WTC11 (cell line): Measurements from ENCODE around the gene SLFN5. TPM values are rescaled to one million over a fixed set of nuclear protein-coding genes. Genes with fewer than 3 reads are reported as not detected.

Experiments
- ATAC-seq: fragments of 200-7000 bp; cut with Tn5 transposase; 2 replicates; pipeline ENCODE4 v1.10.0; 2021; ENCODE audit warnings: mild to moderate bottlenecking, moderate library complexity
- CTCF ChIA-PET: fragments of 300-600 bp; sonication (Branson Sonifier 250); formaldehyde crosslinking; loops from one replicate; lab custom pipeline; 2021; ENCODE audit warnings: antibody characterized with exemption; lab: Charles Lee
- POLR2A ChIA-PET: fragments of 350-600 bp; sonication (Branson Sonifier 250); formaldehyde crosslinking; loops from one replicate; lab custom pipeline; 2021; ENCODE audit warnings: antibody characterized with exemption; lab: Charles Lee
- DNase-seq: peaks from one replicate; pipeline ENCODE4 v3.0.0; 2021; ENCODE audit warnings: low spot score
- H3K27ac Mint-ChIP-seq: 2 replicates; pipeline ENCODE4 v1.8.0; 2021; ENCODE audit warnings: mixed read lengths
- H3K27me3 Mint-ChIP-seq: 2 replicates; pipeline ENCODE4 v1.8.0; 2021; ENCODE audit warnings: low read depth, mild to moderate bottlenecking, moderate library complexity, mixed read lengths
- H3K36me3 Mint-ChIP-seq: 2 replicates; pipeline ENCODE4 v1.8.0; 2021; ENCODE audit warnings: mixed read lengths
- H3K4me1 Mint-ChIP-seq: 2 replicates; pipeline ENCODE4 v1.8.0; 2022; ENCODE audit warnings: mixed read lengths
- H3K4me3 Mint-ChIP-seq: 2 replicates; pipeline ENCODE4 v1.8.0; 2021; ENCODE audit warnings: mild to moderate bottlenecking, moderate library complexity, mixed read lengths
- H3K9me3 Mint-ChIP-seq: 2 replicates; pipeline ENCODE4 v1.8.0; 2021; ENCODE audit warnings: mixed read lengths
- AR ChIP-seq: fragments of 250-450 bp; sonication (Bioruptor Pico); IDR thresholded peaks from 2 replicates; pipeline ENCODE4 v1.9.0; 2021; ENCODE audit warnings: mild to moderate bottlenecking
- ELF4 ChIP-seq: sonication (generic); formaldehyde crosslinking; IDR thresholded peaks from 2 replicates; pipeline ENCODE4 v1.8.1; 2022; ENCODE audit warnings: low read depth, mild to moderate bottlenecking, moderate library complexity, missing genetic modification reagents
- ESRRA ChIP-seq: sonication (generic); formaldehyde crosslinking; IDR thresholded peaks from 2 replicates; pipeline ENCODE4 v1.8.1; 2022; ENCODE audit warnings: mild to moderate bottlenecking, missing genetic modification reagents, borderline replicate concordance
- ETV6 ChIP-seq: sonication (generic); formaldehyde crosslinking; IDR thresholded peaks from 2 replicates; pipeline ENCODE4 v1.8.1; 2022; ENCODE audit warnings: mild to moderate bottlenecking, missing genetic modification reagents
- FOXP1 ChIP-seq: sonication (generic); formaldehyde crosslinking; IDR thresholded peaks from 2 replicates; pipeline ENCODE4 v1.8.0; 2022; ENCODE audit warnings: missing genetic modification reagents, mild to moderate bottlenecking, moderate library complexity, borderline replicate concordance
- JUN ChIP-seq: sonication (generic); formaldehyde crosslinking; IDR thresholded peaks from 2 replicates; pipeline ENCODE4 v1.8.0; 2023; ENCODE audit warnings: mild to moderate bottlenecking, missing genetic modification reagents
- NFYB ChIP-seq: sonication (generic); formaldehyde crosslinking; conservative IDR thresholded peaks from 2 replicates; pipeline ENCODE4 v1.8.0; 2022; ENCODE audit warnings: low read depth, missing genetic modification reagents
- PRRX2 ChIP-seq: fragments of 250-450 bp; sonication (Bioruptor Pico); IDR thresholded peaks from 2 replicates; pipeline ENCODE4 v1.8.0; 2021; ENCODE audit warnings: mild to moderate bottlenecking
- SOX15 ChIP-seq: fragments of 250-450 bp; sonication (Bioruptor Pico); IDR thresholded peaks from 2 replicates; pipeline ENCODE4 v1.9.0; 2021; ENCODE audit warnings: mild to moderate bottlenecking
- SP1 ChIP-seq: sonication (generic); formaldehyde crosslinking; conservative IDR thresholded peaks from 2 replicates; pipeline ENCODE4 v1.8.1; 2022; ENCODE audit warnings: missing genetic modification reagents
- TEAD1 ChIP-seq: sonication (generic); formaldehyde crosslinking; IDR thresholded peaks from 2 replicates; pipeline ENCODE4 v1.8.0; 2022; ENCODE audit warnings: mild to moderate bottlenecking, missing genetic modification reagents
- ZNF232 ChIP-seq: sonication (generic); formaldehyde crosslinking; IDR thresholded peaks from 2 replicates; pipeline ENCODE4 v1.8.0; 2022; ENCODE audit warnings: mild to moderate bottlenecking, missing genetic modification reagents
- ZNF423 ChIP-seq: fragments of 250-450 bp; sonication (Bioruptor Pico); IDR thresholded peaks from 2 replicates; pipeline ENCODE4 v2.1.2; 2022; ENCODE audit warnings: mild to moderate bottlenecking, moderate library complexity
- total RNA-seq: library from RNA; stranded (reverse); gene quantifications from 3 replicates; pipeline ENCODE4 v1.2.3, GENCODE V29; 2021
- TF ChIP-seq, protein P1 (sequence below): sonication (generic); formaldehyde crosslinking; IDR thresholded peaks from 2 replicates; pipeline ENCODE4 v1.8.0; 2022; ENCODE audit warnings: missing genetic modification reagents
- TF ChIP-seq, protein P2 (sequence below): sonication (generic); formaldehyde crosslinking; IDR thresholded peaks from 2 replicates; pipeline ENCODE4 v1.8.1; 2023; ENCODE audit warnings: mild to moderate bottlenecking, missing genetic modification reagents, moderate library complexity
- TF ChIP-seq, protein P3 (sequence below): sonication (generic); formaldehyde crosslinking; IDR thresholded peaks from 2 replicates; pipeline ENCODE4 v1.8.1; 2022; ENCODE audit warnings: mild to moderate bottlenecking, moderate library complexity, missing genetic modification reagents
- TF ChIP-seq, protein P4 (sequence below): sonication (generic); formaldehyde crosslinking; IDR thresholded peaks from 2 replicates; pipeline ENCODE4 v1.8.0; 2022; ENCODE audit warnings: mild to moderate bottlenecking, missing genetic modification reagents
- TF ChIP-seq, protein P5 (sequence below): fragments of 250-450 bp; sonication (Bioruptor Pico); IDR thresholded peaks from 2 replicates; pipeline ENCODE4 v1.9.0; 2021; ENCODE audit warnings: mild to moderate bottlenecking
- TF ChIP-seq, protein P6 (sequence below): sonication (generic); formaldehyde crosslinking; IDR thresholded peaks from 2 replicates; pipeline ENCODE4 v1.8.0; 2022; ENCODE audit warnings: mild to moderate bottlenecking, missing genetic modification reagents

The SLFN5 gene
- total RNA-seq, 1 experiment from 2014 or later: 7.6 TPM

DNA sequence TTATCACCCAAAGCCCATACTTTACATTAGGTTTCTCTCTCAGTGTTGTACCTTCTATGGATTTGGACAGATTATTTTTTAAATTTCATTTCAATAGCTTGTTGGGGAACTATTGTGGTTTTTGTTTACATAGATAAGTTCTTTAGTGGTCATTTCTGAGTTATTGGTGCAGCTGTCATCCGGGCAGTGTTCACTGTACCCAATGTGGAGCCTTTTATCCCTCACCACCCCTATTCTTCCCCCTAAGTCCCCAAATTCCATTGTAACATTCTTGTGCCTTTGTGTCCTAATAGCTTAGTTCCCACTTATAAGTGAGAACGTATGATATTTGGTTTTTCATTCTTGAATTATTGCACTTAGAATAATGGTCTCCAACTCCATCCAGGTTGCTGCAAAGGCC is 73.1 kb downstream of the SLFN5 start (continued):
- TF ChIP-seq, protein P1, sequence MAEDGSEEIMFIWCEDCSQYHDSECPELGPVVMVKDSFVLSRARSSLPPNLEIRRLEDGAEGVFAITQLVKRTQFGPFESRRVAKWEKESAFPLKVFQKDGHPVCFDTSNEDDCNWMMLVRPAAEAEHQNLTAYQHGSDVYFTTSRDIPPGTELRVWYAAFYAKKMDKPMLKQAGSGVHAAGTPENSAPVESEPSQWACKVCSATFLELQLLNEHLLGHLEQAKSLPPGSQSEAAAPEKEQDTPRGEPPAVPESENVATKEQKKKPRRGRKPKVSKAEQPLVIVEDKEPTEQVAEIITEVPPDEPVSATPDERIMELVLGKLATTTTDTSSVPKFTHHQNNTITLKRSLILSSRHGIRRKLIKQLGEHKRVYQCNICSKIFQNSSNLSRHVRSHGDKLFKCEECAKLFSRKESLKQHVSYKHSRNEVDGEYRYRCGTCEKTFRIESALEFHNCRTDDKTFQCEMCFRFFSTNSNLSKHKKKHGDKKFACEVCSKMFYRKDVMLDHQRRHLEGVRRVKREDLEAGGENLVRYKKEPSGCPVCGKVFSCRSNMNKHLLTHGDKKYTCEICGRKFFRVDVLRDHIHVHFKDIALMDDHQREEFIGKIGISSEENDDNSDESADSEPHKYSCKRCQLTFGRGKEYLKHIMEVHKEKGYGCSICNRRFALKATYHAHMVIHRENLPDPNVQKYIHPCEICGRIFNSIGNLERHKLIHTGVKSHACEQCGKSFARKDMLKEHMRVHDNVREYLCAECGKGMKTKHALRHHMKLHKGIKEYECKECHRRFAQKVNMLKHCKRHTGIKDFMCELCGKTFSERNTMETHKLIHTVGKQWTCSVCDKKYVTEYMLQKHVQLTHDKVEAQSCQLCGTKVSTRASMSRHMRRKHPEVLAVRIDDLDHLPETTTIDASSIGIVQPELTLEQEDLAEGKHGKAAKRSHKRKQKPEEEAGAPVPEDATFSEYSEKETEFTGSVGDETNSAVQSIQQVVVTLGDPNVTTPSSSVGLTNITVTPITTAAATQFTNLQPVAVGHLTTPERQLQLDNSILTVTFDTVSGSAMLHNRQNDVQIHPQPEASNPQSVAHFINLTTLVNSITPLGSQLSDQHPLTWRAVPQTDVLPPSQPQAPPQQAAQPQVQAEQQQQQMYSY (CRISPR knock-in tag): no peak
- TF ChIP-seq, protein P2, sequence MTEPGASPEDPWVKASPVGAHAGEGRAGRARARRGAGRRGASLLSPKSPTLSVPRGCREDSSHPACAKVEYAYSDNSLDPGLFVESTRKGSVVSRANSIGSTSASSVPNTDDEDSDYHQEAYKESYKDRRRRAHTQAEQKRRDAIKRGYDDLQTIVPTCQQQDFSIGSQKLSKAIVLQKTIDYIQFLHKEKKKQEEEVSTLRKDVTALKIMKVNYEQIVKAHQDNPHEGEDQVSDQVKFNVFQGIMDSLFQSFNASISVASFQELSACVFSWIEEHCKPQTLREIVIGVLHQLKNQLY (CRISPR knock-in tag): no peak
- no peak for TF ChIP-seq ZNF423 (CRISPR knock-in tag)
- TF ChIP-seq FOXP1 (CRISPR knock-in tag): no peak

DNA sequence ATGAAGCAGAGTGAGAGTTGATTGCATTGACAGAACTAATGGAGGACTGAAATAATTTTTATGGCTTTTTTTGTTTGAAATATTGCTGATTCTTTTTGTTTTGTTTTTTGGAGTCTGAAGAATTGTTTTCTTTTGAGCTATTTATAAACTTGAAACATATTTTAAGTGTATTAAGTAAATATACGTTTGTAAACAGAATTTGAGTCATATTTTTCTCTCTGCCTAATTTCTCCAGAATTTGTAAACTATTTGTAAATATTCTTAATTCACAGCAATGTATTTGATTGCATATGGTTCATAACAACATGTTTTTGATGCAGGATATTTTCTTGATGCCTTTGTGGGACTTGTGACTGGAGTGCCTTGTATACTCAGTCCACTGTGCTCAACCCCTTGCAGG is 79.9 kb downstream of the SLFN5 start:
- no peak for TF ChIP-seq ESRRA
- no peak for TF ChIP-seq JUN
- no peak for TF ChIP-seq SOX15 (CRISPR knock-in tag)
- TF ChIP-seq TEAD1 (CRISPR knock-in tag): no peak
- TF ChIP-seq PRRX2 (CRISPR knock-in tag): no peak
- no peak for TF ChIP-seq AR (CRISPR knock-in tag)
- TF ChIP-seq, protein P3, sequence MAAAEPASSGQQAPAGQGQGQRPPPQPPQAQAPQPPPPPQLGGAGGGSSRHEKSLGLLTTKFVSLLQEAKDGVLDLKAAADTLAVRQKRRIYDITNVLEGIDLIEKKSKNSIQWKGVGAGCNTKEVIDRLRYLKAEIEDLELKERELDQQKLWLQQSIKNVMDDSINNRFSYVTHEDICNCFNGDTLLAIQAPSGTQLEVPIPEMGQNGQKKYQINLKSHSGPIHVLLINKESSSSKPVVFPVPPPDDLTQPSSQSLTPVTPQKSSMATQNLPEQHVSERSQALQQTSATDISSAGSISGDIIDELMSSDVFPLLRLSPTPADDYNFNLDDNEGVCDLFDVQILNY: no peak
- TF ChIP-seq SP1 (CRISPR knock-in tag): no peak
- TF ChIP-seq NFYB: no peak
- TF ChIP-seq ETV6 (CRISPR knock-in tag): no peak
- no peak for TF ChIP-seq ELF4
- no peak for TF ChIP-seq ZNF232
- TF ChIP-seq, protein P4, sequence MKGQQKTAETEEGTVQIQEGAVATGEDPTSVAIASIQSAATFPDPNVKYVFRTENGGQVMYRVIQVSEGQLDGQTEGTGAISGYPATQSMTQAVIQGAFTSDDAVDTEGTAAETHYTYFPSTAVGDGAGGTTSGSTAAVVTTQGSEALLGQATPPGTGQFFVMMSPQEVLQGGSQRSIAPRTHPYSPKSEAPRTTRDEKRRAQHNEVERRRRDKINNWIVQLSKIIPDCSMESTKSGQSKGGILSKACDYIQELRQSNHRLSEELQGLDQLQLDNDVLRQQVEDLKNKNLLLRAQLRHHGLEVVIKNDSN (CRISPR knock-in tag): no peak
- TF ChIP-seq, protein P5, sequence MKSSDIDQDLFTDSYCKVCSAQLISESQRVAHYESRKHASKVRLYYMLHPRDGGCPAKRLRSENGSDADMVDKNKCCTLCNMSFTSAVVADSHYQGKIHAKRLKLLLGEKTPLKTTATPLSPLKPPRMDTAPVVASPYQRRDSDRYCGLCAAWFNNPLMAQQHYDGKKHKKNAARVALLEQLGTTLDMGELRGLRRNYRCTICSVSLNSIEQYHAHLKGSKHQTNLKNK (CRISPR knock-in tag): no peak
- TF ChIP-seq, protein P6, sequence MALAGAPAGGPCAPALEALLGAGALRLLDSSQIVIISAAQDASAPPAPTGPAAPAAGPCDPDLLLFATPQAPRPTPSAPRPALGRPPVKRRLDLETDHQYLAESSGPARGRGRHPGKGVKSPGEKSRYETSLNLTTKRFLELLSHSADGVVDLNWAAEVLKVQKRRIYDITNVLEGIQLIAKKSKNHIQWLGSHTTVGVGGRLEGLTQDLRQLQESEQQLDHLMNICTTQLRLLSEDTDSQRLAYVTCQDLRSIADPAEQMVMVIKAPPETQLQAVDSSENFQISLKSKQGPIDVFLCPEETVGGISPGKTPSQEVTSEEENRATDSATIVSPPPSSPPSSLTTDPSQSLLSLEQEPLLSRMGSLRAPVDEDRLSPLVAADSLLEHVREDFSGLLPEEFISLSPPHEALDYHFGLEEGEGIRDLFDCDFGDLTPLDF (CRISPR knock-in tag): no peak
- H3K4me1 Mint-ChIP-seq: no peaks in the 10 kb centered on the region
- H3K4me3 Mint-ChIP-seq: no peak overlapping the region
- CTCF ChIA-PET: no interaction called here
- peaks cover 25% of the 10 kb centered on the region for H3K36me3 Mint-ChIP-seq
- POLR2A ChIA-PET: no interaction called here
- no peak for DNase-seq
- peaks cover 53% of the 10 kb centered on the region for H3K9me3 Mint-ChIP-seq
- no peak for ATAC-seq
- H3K27ac Mint-ChIP-seq: no peak overlapping the region
- H3K27me3 Mint-ChIP-seq: peaks cover 45% of the 10 kb centered on the region

Other genes with a start within 250 kb of the SLFN5 start
- gene RFFL, start 179.4 kb upstream of the SLFN5 start, total RNA-seq: 26.6 to 30.3 TPM (median 27.8 TPM) in 3 replicates
- gene RAD51D, start 123.2 kb upstream of the SLFN5 start, total RNA-seq: 13.8 to 15.7 TPM (median 15.0 TPM) in 3 replicates
- gene FNDC8, start 121.5 kb upstream of the SLFN5 start, total RNA-seq: not detected in 3 replicates
- 44.7 to 52.2 TPM (median 51.0 TPM) in 3 replicates for gene NLE1, start 100.8 kb upstream of the SLFN5 start, total RNA-seq
- gene UNC45B, start 95.3 kb upstream of the SLFN5 start, total RNA-seq: 0.07 to 0.16 TPM in 2 of 3 replicates, not detected in the other
- not detected in 3 replicates for gene SLC35G3, start 48.7 kb upstream of the SLFN5 start, total RNA-seq
- 0.26 to 0.53 TPM (median 0.27 TPM) in 3 replicates for gene SLFN11, start 130.5 kb downstream of the SLFN5 start, total RNA-seq
- gene SLFN12, start 189.4 kb downstream of the SLFN5 start, total RNA-seq: 12.2 to 12.7 TPM (median 12.4 TPM) in 3 replicates
- 19.7 to 22.1 TPM (median 20.8 TPM) in 3 replicates for gene SLFN13, start 205.7 kb downstream of the SLFN5 start, total RNA-seq